Measurements from ENCODE around the gene OR6J1. TPM values are rescaled to one million over a fixed set of nuclear protein-coding genes. Genes with fewer than 3 reads are reported as not detected.
A peak's percentile ranks its signal among the peaks of the same experiment; 100 is the strongest.

OR6J1 gene
- polyA plus RNA-seq, 1 experiment: not detected

DNA sequence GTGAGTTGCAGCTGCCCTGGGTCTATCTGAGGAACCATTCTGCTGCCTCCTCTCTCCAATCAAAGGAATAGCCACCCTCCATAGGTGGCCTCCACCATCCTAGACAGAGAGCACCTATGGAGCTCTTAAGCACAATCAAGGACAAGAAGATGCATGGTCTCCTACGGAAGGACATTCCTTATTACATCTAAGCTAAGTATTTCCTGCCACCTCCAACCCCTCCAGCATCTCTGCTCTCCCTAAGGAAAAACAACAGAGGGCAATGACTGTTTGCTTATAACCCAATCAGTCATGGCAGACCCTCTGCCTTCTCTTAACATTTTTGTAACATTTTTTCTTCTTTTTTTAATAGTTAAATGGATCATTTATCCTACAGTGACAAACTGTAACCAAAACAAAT is 14.8 kb upstream of the OR6J1 start:
- TF ChIP-seq, protein P1, sequence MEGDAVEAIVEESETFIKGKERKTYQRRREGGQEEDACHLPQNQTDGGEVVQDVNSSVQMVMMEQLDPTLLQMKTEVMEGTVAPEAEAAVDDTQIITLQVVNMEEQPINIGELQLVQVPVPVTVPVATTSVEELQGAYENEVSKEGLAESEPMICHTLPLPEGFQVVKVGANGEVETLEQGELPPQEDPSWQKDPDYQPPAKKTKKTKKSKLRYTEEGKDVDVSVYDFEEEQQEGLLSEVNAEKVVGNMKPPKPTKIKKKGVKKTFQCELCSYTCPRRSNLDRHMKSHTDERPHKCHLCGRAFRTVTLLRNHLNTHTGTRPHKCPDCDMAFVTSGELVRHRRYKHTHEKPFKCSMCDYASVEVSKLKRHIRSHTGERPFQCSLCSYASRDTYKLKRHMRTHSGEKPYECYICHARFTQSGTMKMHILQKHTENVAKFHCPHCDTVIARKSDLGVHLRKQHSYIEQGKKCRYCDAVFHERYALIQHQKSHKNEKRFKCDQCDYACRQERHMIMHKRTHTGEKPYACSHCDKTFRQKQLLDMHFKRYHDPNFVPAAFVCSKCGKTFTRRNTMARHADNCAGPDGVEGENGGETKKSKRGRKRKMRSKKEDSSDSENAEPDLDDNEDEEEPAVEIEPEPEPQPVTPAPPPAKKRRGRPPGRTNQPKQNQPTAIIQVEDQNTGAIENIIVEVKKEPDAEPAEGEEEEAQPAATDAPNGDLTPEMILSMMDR (IDR thresholded peaks at IDR 0.05; ENCODE audit: low read depth, low read length): no peak
- Histone ChIP-seq H3K27me3 (ENCODE audit: control insufficient read depth, insufficient read depth, low read length) (peaks cover 3% of the 10 kb centered on the region), H3K9me3 (ENCODE audit: control insufficient read depth, insufficient read depth, low read length) (no peaks in the 10 kb centered on the region), H3K4me3 (ENCODE audit: low read depth, low read length) (no peak overlapping the region), H3K27ac (ENCODE audit: low read depth, low read length) (no peak overlapping the region)
- ChIA-PET CTCF (interaction anchor here (0.6 to 4.7 kb wide), 9 partner anchors 60 to 245 kb away, joined by 3 to 40 read pairs (median 5); partner anchors contain the start of gene ABHD4), POLR2A (interaction anchor here (1.1 kb wide), 1 partner anchor 10 kb away, joined by 4 read pairs; no protein-coding TSS in a partner anchor)
- DNase-seq (ENCODE audit: low read depth, low spot score): no peak

DNA sequence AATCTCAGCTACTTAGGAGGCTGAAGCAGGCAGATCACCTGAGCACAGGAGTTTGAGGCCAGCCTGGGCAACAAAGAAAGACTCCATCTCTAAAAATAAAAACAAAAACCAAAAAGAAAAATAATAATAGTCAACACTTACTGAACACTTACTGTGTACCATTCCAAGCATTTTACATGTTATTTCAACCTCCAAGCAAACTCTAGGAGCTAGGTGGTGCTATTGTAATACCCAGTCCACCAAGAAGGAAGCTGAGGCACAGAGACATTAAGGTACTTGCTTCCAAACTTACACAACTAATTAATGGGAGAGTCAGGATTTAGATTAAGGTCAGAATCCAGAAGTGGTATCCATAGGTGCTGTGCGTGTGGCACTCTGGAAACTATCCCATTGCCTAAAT is 13.7 kb upstream of the OR6J1 start:
- TF ChIP-seq, protein P1 (IDR thresholded peaks at IDR 0.05; ENCODE audit: low read depth, low read length): peak; percentile 36; the same call in 1 of the 2 replicates

GRCh38 chr14:22656945-22657731 is 13.0 kb upstream of the OR6J1 start:
- Histone ChIP-seq H3K27me3 (ENCODE audit: control insufficient read depth, insufficient read depth, low read length) (peaks cover 3% of the 10 kb centered on the region), H3K27ac (ENCODE audit: low read depth, low read length) (no peak overlapping the region), H3K4me3 (ENCODE audit: low read depth, low read length) (no peak overlapping the region), H3K9me3 (ENCODE audit: control insufficient read depth, insufficient read depth, low read length) (no peaks in the 10 kb centered on the region)
- POLR2A ChIA-PET: no interaction called here
- TF ChIP-seq, protein P1 (IDR thresholded peaks at IDR 0.05; ENCODE audit: low read depth, low read length): no peak
- CTCF ChIA-PET: interaction anchor here (0.6 to 4.7 kb wide), 10 partner anchors 10 to 282 kb away, joined by 3 to 40 read pairs (median 4); no protein-coding TSS in a partner anchor
- DNase-seq (ENCODE audit: low read depth, low spot score): no peak

More for the DNA sequence above, 13.7 kb upstream of the OR6J1 start:
- Histone ChIP-seq H3K9me3 (ENCODE audit: control insufficient read depth, insufficient read depth, low read length) (no peaks in the 10 kb centered on the region), H3K4me3 (ENCODE audit: low read depth, low read length) (no peak overlapping the region), H3K27ac (ENCODE audit: low read depth, low read length) (no peak overlapping the region), H3K27me3 (ENCODE audit: control insufficient read depth, insufficient read depth, low read length) (peaks cover 3% of the 10 kb centered on the region)
- CTCF ChIA-PET: interaction anchor here (0.6 to 4.7 kb wide), 11 partner anchors 11 to 283 kb away, joined by 3 to 40 read pairs (median 4); no protein-coding TSS in a partner anchor
- POLR2A ChIA-PET: interaction anchor here (0.6 kb wide), 1 partner anchor 252 kb away, joined by 8 read pairs; no protein-coding TSS in a partner anchor
- DNase-seq (ENCODE audit: low read depth, low spot score): no peak

DNA sequence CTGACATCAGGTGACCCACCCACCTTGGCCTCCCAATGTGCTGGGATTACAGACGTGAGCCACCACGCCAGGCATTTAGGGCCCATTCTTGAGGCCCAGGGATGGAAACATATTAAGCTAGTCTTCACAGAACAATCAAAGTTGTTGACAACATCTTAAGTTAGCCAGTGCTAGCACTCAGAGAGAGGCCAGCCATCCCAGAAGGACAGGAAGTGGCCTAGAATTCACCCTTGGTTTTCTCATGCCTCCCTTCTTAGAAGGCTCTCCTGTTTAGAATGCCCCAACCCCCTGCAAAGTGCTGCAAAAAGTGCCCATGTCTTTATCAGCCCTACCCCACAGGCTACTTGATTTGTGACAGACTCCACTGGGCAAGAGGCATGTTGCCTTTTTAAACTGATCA is 12.1 kb upstream of the OR6J1 start:
- ChIA-PET CTCF (interaction anchor here (0.6 to 4.7 kb wide), 4 partner anchors 9 to 99 kb away, joined by 3 to 40 read pairs (median 4); no protein-coding TSS in a partner anchor), POLR2A (no interaction called here)
- DNase-seq (ENCODE audit: low read depth, low spot score): no peak
- no peak overlapping the region for H3K27ac ChIP-seq (ENCODE audit: low read depth, low read length)
- no peak overlapping the region for H3K4me3 ChIP-seq (ENCODE audit: low read depth, low read length)
- no peaks in the 10 kb centered on the region for H3K9me3 ChIP-seq (ENCODE audit: control insufficient read depth, insufficient read depth, low read length)
- peaks cover 3% of the 10 kb centered on the region for H3K27me3 ChIP-seq (ENCODE audit: control insufficient read depth, insufficient read depth, low read length)
- TF ChIP-seq, protein P1 (IDR thresholded peaks at IDR 0.05; ENCODE audit: low read depth, low read length): no peak
